OCI-LY3 (cell line): ENCODE data around the gene TRAT1.

Source experiments
- EZH2phosphoT487 ChIP-seq: fragments of 200-600 bp; shearing (Covaris generic); IDR thresholded peaks from 2 replicates; pipeline ENCODE4 v1.6.1; 2018; ENCODE audit warnings: antibody characterized with exemption, mixed run types, low read depth
- TF ChIP-seq, protein P1 (sequence below): fragments of 200-600, 300-600 bp; sonication (generic); IDR thresholded peaks from 2 replicates; pipeline ENCODE4 v1.5.1; 2014; ENCODE audit warnings: antibody characterized with exemption, low read length, low read depth

GRCh38 chr3:108830991-108831614 is 8.5 kb downstream of the TRAT1 start:
- TF ChIP-seq, protein P1, sequence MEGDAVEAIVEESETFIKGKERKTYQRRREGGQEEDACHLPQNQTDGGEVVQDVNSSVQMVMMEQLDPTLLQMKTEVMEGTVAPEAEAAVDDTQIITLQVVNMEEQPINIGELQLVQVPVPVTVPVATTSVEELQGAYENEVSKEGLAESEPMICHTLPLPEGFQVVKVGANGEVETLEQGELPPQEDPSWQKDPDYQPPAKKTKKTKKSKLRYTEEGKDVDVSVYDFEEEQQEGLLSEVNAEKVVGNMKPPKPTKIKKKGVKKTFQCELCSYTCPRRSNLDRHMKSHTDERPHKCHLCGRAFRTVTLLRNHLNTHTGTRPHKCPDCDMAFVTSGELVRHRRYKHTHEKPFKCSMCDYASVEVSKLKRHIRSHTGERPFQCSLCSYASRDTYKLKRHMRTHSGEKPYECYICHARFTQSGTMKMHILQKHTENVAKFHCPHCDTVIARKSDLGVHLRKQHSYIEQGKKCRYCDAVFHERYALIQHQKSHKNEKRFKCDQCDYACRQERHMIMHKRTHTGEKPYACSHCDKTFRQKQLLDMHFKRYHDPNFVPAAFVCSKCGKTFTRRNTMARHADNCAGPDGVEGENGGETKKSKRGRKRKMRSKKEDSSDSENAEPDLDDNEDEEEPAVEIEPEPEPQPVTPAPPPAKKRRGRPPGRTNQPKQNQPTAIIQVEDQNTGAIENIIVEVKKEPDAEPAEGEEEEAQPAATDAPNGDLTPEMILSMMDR, result no peak
- TF ChIP-seq EZH2phosphoT487, result no peak
